Colon (tissue), 2 donors: Measurements from ENCODE around the gene ATRAID.
"Not testable (repeated sequence)": the region's sequence is repeated elsewhere in the genome, so short reads cannot be mapped to it uniquely, and the experiment has no call there.

Experiments used
- FAIRE-seq: peaks from 2 replicates; lab custom pipeline; 2012; peaks lifted over from hg19 to GRCh38; lab: Jason Lieb, UNC
- donor health status: control.
- donor health status: control.

The ATRAID gene

DNA sequence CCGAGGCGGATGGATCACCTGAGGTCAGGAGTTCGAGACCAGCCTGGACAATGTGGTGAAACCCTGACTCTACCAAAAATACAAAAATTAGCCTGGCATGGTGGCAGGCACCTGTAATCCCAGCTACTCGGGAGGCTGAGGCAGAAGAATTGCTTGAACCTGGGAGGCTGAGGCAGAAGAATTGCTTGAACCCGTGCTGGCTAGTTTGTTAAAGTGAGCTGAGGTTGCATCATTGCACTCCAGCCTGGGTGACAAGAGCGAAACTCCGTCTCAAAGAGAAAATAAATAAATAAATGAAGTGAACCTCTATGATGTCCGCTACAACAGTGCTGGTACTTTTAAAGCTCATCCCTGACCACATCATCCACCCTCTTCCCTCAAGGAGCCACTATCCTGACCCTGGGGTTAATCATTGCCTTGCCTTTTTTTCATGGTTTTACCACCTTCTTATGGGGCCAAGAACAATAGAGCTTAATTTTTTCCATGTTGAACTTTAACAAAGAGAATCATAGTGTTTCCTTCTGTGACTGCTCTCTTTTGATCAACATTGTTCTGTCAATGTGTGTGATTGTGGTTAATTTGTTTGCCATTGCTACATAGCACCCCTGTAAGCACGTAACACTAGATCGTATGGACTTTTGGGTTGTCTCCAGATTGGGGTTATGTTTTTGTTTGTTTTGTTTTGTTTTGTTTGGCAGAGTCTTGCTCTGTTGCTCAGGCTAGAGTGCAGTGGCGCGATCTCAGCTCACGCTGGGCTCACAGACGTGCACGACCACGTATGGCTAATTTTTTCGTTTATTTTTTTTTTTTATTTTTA lies 17.1 kb upstream of the ATRAID start:
- no peak for FAIRE-seq

GRCh38 chr2:27195799-27196198 lies 16.0 kb upstream of the ATRAID start:
- FAIRE-seq, result not testable (repeated sequence)

DNA sequence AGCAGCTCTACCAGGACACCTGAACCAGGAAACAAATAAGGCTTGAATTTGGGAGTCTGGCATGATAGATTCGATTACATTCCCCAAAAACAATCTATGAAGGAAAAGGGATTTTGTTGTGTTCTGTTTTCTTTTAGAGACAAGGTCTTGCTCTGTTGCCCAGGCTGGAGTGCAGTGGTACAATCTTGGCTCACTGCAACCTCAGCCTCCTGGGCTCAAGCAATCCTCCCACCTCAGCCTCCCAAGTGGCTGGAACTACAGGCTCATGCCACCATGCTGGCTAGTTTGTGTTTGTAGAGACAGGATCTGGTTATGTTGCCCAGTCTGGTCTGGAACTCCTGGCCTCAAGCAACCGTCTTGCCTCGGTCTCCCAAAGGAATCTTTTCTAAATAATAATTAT lies 13.8 kb upstream of the ATRAID start:
- FAIRE-seq, result not testable (repeated sequence)

DNA sequence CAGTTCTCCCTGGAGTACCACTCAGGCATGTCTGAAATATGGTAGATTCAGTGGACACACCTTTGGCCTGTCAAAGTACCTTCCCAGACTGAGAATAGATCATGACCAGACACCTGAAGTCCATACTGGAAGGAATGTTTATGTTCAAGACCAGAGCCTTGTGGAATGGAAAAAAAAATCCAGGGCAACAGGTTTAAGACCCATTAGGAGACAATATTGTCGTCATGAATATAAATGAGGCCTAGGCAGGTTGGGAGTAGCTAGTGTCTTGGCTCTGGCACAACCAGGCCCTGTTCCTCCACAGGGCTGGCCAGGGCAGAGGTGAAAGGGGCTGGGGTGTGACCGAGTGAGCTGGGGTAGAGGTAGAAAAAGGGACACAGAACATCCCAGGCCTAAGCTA lies 13.2 kb upstream of the ATRAID start:
- FAIRE-seq, result no peak

DNA sequence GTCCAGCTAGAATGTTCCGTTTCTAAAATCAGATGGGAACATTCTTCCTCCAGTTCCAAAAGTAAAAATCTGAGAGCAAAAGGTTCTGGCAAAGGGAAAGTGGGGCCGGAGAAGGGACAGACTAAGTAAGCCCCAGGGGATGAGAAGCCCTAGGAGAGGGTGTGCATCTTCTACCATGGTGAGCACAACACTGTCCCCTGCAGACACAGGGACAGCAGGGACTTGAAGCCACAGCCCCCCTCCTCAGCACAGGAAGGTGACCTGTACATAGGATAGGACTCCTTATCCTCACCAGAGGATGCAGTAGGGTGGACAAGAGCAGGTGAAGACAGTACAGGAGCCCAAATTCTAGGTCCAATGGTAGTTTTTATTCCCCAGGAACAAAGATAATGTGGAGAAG lies 12.6 kb upstream of the ATRAID start:
- no peak for FAIRE-seq

- FAIRE-seq, result no peak
These were observed 10.2 kb upstream of the ATRAID start for GRCh38 chr2:27201675-27202074.

DNA sequence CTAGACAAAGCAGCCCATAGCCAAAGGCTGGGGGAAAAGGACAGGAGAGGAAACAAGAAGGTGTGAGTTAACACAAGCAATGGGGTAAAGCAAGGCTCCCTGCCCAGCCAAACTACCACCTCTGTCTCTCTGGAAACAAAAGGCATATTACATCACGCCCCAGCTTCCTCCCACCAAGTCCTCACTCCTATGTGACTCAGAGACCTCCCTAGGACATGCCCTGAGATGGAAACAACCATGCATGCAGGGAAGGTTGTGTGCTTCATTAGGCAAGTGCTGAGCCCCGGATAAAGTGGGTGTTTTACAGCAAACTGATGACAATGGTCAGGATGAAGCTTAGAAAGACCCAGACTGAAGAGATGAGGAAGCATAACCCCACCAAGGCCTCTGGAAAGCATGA lies 9.0 kb upstream of the ATRAID start:
- no peak for FAIRE-seq

DNA sequence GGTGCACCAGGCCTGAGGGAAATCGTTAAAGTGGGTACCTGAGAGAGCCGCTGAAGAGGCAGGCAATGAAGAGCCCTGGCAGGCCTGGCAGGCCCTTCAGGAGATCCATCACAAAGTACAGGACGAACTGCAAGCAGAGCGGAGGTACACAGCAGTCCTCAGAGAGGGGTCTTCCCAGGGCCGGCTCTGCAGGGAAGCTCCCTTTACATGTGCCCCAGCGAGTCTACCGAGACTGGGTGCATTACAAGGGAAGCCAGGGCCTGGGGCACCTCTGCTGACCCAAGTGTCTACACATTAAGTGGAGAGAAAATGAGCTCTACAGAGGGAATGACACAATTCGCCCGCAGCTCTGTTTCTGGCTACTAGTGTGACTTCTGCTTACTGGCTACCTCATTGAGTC lies 8.1 kb upstream of the ATRAID start:
- FAIRE-seq, result no peak

- FAIRE-seq, result no peak
These were observed 7.3 kb upstream of the ATRAID start for GRCh38 chr2:27204566-27204965.

GRCh38 chr2:27205206-27205605 lies 6.6 kb upstream of the ATRAID start:
- FAIRE-seq, result no peak

DNA sequence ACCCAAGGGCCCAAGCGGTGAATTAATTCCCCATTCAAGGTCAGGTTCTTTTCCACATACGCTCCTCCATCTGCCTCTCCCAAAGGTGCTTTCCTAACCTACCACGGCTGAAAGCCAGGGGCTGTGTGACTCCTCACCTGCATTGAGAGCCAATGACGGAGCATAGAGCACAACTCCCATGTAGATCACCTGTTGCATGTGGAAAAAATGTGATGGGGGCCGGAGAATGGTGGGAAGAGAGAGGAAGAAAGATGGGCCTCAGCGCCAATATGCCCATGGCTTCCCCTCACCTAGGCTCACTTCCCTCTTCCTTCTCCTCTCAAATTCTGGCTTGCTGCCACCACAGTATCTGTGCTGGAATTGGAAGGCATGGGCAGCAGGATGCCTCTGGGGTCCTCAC lies 5.5 kb upstream of the ATRAID start:
- FAIRE-seq, result no peak

- no peak for FAIRE-seq
These were observed 3.3 kb upstream of the ATRAID start for GRCh38 chr2:27208486-27209050.

- FAIRE-seq, result no peak
These were observed 2.0 kb upstream of the ATRAID start for GRCh38 chr2:27209621-27210401.

- FAIRE-seq, result no peak
These were observed 449 bp upstream of the ATRAID start for GRCh38 chr2:27211241-27211942.

DNA sequence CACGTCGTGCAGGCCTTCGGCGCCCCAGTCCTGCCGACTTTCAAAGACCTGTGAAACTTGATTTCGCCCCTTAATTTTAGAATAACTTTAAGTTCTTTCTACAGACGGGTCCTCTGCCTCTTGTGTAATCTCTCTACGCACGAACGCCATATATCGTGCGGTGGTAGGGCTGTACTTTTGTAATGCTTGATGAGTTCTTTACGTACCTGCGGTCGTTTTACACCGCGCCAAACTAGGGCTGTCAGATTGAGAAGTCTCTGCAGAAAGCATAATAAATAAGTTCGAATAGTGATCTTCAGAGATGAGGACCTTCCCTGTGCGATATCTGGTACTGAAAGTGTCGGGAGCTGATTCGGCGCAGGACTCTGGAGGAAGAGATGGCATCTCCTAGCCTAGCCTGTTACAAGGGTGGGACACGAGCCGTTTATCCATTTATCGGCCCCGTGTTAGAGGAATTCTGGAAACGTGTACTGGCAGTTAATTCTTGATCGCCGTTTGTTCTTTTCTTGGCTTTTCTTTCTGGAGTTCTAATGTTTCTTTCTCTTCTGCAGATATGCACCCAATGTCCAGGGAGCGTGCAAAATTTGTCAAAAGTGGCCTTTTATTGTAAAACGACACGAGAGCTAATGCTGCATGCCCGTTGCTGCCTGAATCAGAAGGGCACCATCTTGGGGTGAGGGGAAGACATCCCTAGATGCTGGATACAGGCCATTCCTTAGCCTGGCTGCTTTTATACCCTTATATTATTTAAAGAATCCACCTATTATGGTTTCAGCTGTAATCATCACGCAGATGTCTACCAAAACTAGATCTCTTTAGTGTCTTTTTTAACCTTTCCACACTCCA lies 1.0 kb downstream of the ATRAID start:
- FAIRE-seq, result no peak

- FAIRE-seq, result no peak
These were observed 3.1 kb downstream of the ATRAID start for GRCh38 chr2:27214941-27215340.

DNA sequence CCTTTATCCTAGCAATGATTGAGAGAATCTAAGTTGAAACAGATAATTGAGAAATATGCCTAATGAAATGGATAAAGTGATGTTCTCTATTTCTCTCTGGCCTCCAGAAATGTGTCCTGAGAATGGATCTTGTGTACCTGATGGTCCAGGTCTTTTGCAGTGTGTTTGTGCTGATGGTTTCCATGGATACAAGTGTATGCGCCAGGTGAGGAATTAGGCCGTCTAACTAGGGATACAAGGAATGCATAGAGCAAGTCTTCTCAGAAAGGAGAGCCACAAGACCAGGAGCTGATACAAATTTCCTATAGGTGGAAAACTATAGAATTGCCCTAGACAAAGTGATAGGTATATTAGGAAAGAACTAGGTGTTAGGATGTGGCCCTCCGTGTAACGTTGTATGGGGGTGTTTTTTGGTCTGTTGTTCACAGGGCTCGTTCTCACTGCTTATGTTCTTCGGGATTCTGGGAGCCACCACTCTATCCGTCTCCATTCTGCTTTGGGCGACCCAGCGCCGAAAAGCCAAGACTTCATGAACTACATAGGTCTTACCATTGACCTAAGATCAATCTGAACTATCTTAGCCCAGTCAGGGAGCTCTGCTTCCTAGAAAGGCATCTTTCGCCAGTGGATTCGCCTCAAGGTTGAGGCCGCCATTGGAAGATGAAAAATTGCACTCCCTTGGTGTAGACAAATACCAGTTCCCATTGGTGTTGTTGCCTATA lies 4.7 kb downstream of the ATRAID start:
- FAIRE-seq, result no peak

DNA sequence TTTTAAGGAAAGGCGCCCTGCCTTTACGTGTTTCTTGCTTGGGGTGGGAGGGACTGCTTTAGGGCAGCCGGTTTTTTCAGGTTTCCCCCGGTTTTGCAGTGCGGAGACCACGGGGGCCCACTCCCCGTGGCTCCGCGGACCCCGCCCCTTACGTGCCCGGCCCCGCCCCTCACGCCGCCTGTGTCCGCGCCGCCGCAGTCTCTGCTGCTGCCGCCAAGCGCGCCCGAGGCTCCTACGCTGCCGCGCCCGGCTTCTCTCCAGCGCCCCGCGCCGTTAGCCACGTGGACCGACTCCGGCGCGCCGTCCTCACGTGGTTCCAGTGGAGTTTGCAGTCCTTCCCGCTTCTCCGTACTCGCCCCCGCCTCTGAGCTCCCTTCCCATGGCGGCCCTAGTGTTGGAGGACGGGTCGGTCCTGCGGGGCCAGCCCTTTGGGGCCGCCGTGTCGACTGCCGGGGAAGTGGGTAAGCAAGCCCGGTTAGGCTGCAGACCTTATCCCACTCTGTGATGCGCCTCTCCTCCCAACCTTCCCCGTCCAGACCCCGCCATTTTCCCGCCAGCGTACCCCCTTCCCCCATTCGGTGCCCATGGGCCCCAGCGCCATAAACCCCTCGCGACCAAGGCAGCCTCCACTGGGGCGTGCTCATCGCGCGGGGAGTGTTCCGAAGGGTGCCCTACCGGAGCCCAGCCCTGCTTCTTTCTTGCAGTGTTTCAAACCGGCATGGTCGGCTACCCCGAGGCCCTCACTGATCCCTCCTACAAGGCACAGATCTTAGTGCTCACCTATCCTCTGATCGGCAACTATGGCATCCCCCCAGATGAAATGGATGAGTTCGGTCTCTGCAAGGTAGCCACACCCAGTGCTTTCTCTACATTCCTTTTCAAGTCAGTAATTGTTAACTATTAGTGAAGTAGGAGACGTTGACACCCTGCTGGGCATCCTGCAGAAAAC lies 5.6 kb downstream of the ATRAID start, which contains the start of gene CAD:
Gene CAD, plus strand, starts transcription at position 197 of the 949 bp plus-strand sequence. Its CDS starts 183 bp downstream, at position 380.
- FAIRE-seq, result no peak

GRCh38 chr2:27218614-27219013 lies 6.8 kb downstream of the ATRAID start:
- FAIRE-seq, result no peak

GRCh38 chr2:27219091-27219490 lies 7.2 kb downstream of the ATRAID start:
- FAIRE-seq, result no peak
